Measurements from ENCODE around the gene KRTAP5-2. TPM values are rescaled to one million over a fixed set of nuclear protein-coding genes. Genes with fewer than 3 reads are reported as not detected.

The KRTAP5-2 gene
- total RNA-seq, 1 donor from 2014 or later: not detected

GRCh38 chr11:1548221-1549070, 49.6 kb downstream of the KRTAP5-2 start:
- H3K4me2 ChIP-seq (ENCODE audit: low read length): peak overlapping the region; percentile 58
- no peaks in the 10 kb centered on the region for H3K36me3 ChIP-seq (ENCODE audit: insufficient read depth, low read length)
- peak overlapping the region; percentile 59 for H3K27ac Mint-ChIP-seq (ENCODE audit: unreplicated experiment)
- H4K20me1 ChIP-seq (ENCODE audit: insufficient read depth, low read length): no peaks in the 10 kb centered on the region
- no peaks in the 10 kb centered on the region for H3K4me1 ChIP-seq (ENCODE audit: insufficient read depth, low read length)
- H3K27ac ChIP-seq (ENCODE audit: low read depth, low read length): no peak overlapping the region
- DNase-seq (ENCODE audit: low read depth) (peak; percentile 25), FAIRE-seq (no peak)
- H3K4me3 Mint-ChIP-seq (ENCODE audit: unreplicated experiment): no peak overlapping the region
- no peaks in the 10 kb centered on the region for H3K4me1 Mint-ChIP-seq (ENCODE audit: low read depth, unreplicated experiment)
- no peaks in the 10 kb centered on the region for H3K9me3 Mint-ChIP-seq (ENCODE audit: unreplicated experiment)
- peaks cover 27% of the 10 kb centered on the region for H3K27me3 ChIP-seq (ENCODE audit: insufficient read depth, low read length)
- H3K9ac ChIP-seq (ENCODE audit: low read length): no peak overlapping the region
- H2AFZ ChIP-seq (ENCODE audit: low read depth, low read length): no peak overlapping the region
- H3K79me2 ChIP-seq (ENCODE audit: insufficient read depth, low read length): no peaks in the 10 kb centered on the region
- H3K9me3 ChIP-seq (ENCODE audit: insufficient read depth, low read depth, low read length): no peaks in the 10 kb centered on the region
- TF ChIP-seq CTCF (IDR thresholded peaks at IDR 0.05; ENCODE audit: insufficient read depth, low read depth, low read length) (no peak), EZH2 (IDR thresholded peaks at IDR 0.05; ENCODE audit: insufficient read depth, low read length) (no peak)
- peaks cover 41% of the 10 kb centered on the region for H3K27me3 Mint-ChIP-seq (ENCODE audit: low read depth, unreplicated experiment)
- peaks cover 3% of the 10 kb centered on the region for H3K36me3 Mint-ChIP-seq (ENCODE audit: low read depth, unreplicated experiment)
- H3K4me3 ChIP-seq (ENCODE audit: insufficient read depth, low read depth, low read length): no peak overlapping the region

DNA sequence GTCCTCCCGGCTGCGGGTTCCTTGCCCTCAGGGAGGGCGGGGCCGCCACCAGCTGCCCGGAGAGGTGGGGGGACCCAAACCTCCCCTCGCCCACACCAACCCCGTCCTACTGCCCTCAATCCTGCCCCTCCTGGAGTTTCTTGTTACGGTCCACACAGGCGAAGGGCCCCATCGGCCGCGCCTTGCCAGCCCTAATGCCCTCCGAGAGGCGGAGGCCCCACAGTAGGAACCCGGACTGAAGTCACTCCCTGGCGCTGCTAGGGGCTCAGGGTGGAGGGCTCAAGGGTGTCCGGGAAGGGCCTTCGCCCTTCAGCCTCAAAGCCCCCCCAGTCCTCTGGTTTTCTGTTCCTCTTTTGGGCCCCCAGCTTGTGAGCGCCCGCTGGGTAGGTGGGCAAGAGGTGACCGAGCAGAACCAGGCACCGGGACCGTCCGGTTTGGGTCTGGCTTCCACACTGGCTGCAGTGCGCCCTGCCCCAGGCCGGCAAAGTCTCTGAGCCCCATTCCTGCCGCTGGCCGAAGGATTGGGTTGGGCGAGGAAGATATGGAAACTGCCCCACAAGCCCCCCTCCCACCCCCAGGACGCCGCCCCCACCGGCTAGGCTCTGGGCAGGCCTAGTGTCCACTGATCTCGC, 50.5 kb downstream of the KRTAP5-2 start:
- no peaks in the 10 kb centered on the region for H3K9me3 Mint-ChIP-seq (ENCODE audit: unreplicated experiment)
- H3K27me3 ChIP-seq (ENCODE audit: insufficient read depth, low read length): peaks cover 27% of the 10 kb centered on the region
- TF ChIP-seq EZH2 (IDR thresholded peaks at IDR 0.05; ENCODE audit: insufficient read depth, low read length) (peak; percentile 82), CTCF (IDR thresholded peaks at IDR 0.05; ENCODE audit: insufficient read depth, low read depth, low read length) (no peak)
- peak overlapping the region; percentile 76 for H3K4me2 ChIP-seq (ENCODE audit: low read length)
- no peaks in the 10 kb centered on the region for H3K79me2 ChIP-seq (ENCODE audit: insufficient read depth, low read length)
- peaks cover 1% of the 10 kb centered on the region for H3K36me3 Mint-ChIP-seq (ENCODE audit: low read depth, unreplicated experiment)
- H3K4me3 Mint-ChIP-seq (ENCODE audit: unreplicated experiment): no peak overlapping the region
- H4K20me1 ChIP-seq (ENCODE audit: insufficient read depth, low read length): no peaks in the 10 kb centered on the region
- DNase-seq (ENCODE audit: low read depth) (no peak), FAIRE-seq (no peak)
- H3K36me3 ChIP-seq (ENCODE audit: insufficient read depth, low read length): no peaks in the 10 kb centered on the region
- H3K4me1 Mint-ChIP-seq (ENCODE audit: low read depth, unreplicated experiment): no peaks in the 10 kb centered on the region
- H3K4me3 ChIP-seq (ENCODE audit: insufficient read depth, low read depth, low read length): no peak overlapping the region
- no peak overlapping the region for H2AFZ ChIP-seq (ENCODE audit: low read depth, low read length)
- peaks cover 40% of the 10 kb centered on the region for H3K27me3 Mint-ChIP-seq (ENCODE audit: low read depth, unreplicated experiment)
- no peak overlapping the region for H3K9ac ChIP-seq (ENCODE audit: low read length)
- no peaks in the 10 kb centered on the region for H3K9me3 ChIP-seq (ENCODE audit: insufficient read depth, low read depth, low read length)
- no peak overlapping the region for H3K27ac ChIP-seq (ENCODE audit: low read depth, low read length)
- H3K4me1 ChIP-seq (ENCODE audit: insufficient read depth, low read length): no peaks in the 10 kb centered on the region
- no peak overlapping the region for H3K27ac Mint-ChIP-seq (ENCODE audit: unreplicated experiment)

Other genes starting within 250 kb of the KRTAP5-2 start
- 3.9 and 7.1 TPM in 2 replicates for gene BRSK2, start 208.4 kb downstream of the KRTAP5-2 start, total RNA-seq
- 26.4 and 28.9 TPM in 2 replicates for gene MOB2, start 111.5 kb downstream of the KRTAP5-2 start, total RNA-seq
- 13.8 and 14.8 TPM in 2 replicates for gene DUSP8, start 26.0 kb downstream of the KRTAP5-2 start, total RNA-seq
- not detected in 2 replicates for gene KRTAP5-1, start 13.0 kb downstream of the KRTAP5-2 start, total RNA-seq
- not detected in 2 replicates for gene KRTAP5-3, start 10.2 kb upstream of the KRTAP5-2 start, total RNA-seq
- gene KRTAP5-4, start 23.8 kb upstream of the KRTAP5-2 start, total RNA-seq: not detected in 2 replicates
- gene KRTAP5-5, start 31.5 kb upstream of the KRTAP5-2 start, total RNA-seq: not detected in 2 replicates
- gene KRTAP5-6, start 98.9 kb upstream of the KRTAP5-2 start, total RNA-seq: not detected in 2 replicates
- 2.0 and 5.1 TPM in 2 replicates for gene IFITM10, start 152.3 kb upstream of the KRTAP5-2 start, total RNA-seq
- gene CTSD, start 165.6 kb upstream of the KRTAP5-2 start, total RNA-seq: 290 and 340 TPM in 2 replicates
- 0.36 and 0.38 TPM in 2 replicates for gene SYT8, start 236.7 kb upstream of the KRTAP5-2 start, total RNA-seq
- not detected in 2 replicates for gene TNNI2, start 240.7 kb upstream of the KRTAP5-2 start, total RNA-seq

Data from astrocyte (in vitro differentiated cells and primary cell).